Activated naive CD4-positive, alpha-beta T cell treated with anti-CD3 and anti-CD28 coated beads, Interleukin-2, amount 10 ng/mL, durations not matched to agents 7 days and 5 days (primary cell): ENCODE data around the gene RGPD8.
"Not testable (repeated sequence)": the region's sequence is repeated elsewhere in the genome, so short reads cannot be mapped to it uniquely, and the experiment has no call there.

Experiments
- CTCF ChIA-PET: fragments of 350-600 bp; sonication (Branson Sonifier 250); formaldehyde crosslinking; loops from one replicate; lab custom pipeline; 2021; ENCODE audit warnings: antibody characterized with exemption; lab: Charles Lee
- DNase-seq: peaks from one replicate; pipeline ENCODE4 v3.0.0-alpha.2; 2020
- H3K27ac Mint-ChIP-seq: one replicate; pipeline ENCODE4 v1.8.0; 2021; ENCODE audit warnings: mild to moderate bottlenecking, moderate library complexity, mixed read lengths
- H3K27me3 Mint-ChIP-seq: one replicate; pipeline ENCODE4 v1.8.0; 2021; ENCODE audit warnings: mild to moderate bottlenecking, mixed read lengths
- H3K36me3 Mint-ChIP-seq: one replicate; pipeline ENCODE4 v1.8.0; 2021; ENCODE audit warnings: mixed read lengths
- H3K4me1 Mint-ChIP-seq: one replicate; pipeline ENCODE4 v1.8.0; 2021; ENCODE audit warnings: mixed read lengths
- H3K4me3 Mint-ChIP-seq: one replicate; pipeline ENCODE4 v1.8.0; 2021; ENCODE audit warnings: mild to moderate bottlenecking, moderate library complexity, mixed read lengths
- H3K9me3 Mint-ChIP-seq: one replicate; pipeline ENCODE4 v1.8.0; 2021; ENCODE audit warnings: mixed read lengths

Gene RGPD8

DNA sequence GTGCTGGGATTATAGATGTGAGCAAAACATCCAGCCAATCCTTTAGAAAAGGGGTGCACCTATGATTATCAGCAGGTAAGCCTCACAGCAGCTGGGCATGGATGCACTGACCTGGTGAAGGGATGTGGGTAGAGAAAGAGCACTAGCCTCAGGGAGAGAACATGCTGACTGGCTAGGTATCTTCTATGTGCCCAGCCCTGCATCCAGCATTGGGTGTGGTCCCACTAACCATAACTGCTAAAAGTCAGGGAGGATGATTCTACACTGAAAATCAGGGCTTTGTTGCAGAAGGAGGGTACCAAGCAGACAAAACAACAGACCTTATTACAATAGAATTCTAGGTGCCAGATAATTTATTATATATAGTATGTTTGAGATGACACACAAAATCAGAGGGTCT is 21.1 kb upstream of the RGPD8 start:
- Mint-ChIP-seq H3K27ac (no peak overlapping the region), H3K36me3 (no peaks in the 10 kb centered on the region), H3K4me1 (no peaks in the 10 kb centered on the region), H3K27me3 (peaks cover 6% of the 10 kb centered on the region), H3K4me3 (no peak overlapping the region), H3K9me3 (no peaks in the 10 kb centered on the region)
- no peak for DNase-seq
- CTCF ChIA-PET: no interaction called here

DNA sequence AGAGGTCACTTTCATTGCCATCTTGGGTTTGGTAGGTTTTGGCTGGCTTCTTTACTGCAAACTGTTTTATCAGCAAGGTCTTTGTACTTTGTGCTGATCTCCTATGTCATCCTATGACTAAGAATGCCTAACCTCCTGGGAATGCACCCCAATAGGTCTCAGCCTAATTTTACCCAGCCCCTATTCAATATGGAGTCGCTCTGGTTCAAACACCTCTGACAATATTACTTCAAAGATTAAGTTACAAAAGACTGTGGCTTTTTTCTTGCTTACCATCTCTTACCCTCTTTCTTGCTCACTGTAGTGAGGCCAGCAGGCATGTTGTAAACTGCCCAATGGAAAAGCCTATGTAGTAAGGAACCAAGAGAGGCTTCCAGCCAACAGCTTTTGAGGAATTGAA is 17.9 kb upstream of the RGPD8 start:
- H3K36me3 Mint-ChIP-seq: no peaks in the 10 kb centered on the region
- H3K27me3 Mint-ChIP-seq: peaks cover 4% of the 10 kb centered on the region
- no peak overlapping the region for H3K27ac Mint-ChIP-seq
- H3K9me3 Mint-ChIP-seq: no peaks in the 10 kb centered on the region
- CTCF ChIA-PET: no interaction called here
- H3K4me1 Mint-ChIP-seq: no peaks in the 10 kb centered on the region
- H3K4me3 Mint-ChIP-seq: no peak overlapping the region
- DNase-seq: no peak

DNA sequence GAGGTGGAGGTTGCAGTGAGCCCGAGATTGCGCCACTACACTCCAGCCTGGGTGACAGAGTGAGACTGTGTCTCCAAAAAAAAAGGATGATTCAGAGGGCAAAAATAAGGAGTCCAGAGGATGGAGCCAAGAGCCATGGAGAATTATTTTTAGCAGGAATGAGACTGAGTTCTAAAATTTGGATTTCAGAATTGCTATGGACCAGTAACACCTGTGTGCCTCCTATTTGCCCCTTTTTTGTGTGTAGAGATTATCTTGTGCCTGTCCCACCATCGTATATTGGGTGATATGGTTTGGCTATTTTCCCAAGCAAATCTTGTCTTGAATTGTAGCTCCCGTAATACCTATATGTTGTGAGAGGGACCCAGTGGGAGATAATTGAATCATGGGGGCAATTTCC is 16.4 kb upstream of the RGPD8 start:
- Mint-ChIP-seq H3K4me3 (no peak overlapping the region), H3K9me3 (no peaks in the 10 kb centered on the region), H3K27ac (no peak overlapping the region), H3K4me1 (no peaks in the 10 kb centered on the region), H3K27me3 (peaks cover 8% of the 10 kb centered on the region), H3K36me3 (no peaks in the 10 kb centered on the region)
- no peak for DNase-seq
- CTCF ChIA-PET: no interaction called here

DNA sequence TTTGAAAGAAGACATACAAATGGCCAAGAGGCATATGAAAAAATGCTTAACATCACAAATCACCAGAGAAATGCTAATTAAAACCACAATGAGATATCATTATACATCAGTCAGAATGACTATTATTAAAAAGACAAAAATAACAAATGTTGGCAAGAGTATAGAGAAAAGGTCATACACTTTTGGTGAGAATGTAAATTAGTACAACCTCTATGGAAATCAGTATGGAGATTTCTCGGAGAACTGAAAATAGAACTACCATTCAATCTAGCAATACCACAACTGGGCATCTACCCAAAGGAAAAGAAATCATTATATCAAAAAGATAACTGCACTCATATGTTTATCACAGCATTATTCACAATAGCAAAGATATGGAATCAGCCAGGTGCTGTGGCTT is 10.8 kb upstream of the RGPD8 start:
- CTCF ChIA-PET, H3K9me3 Mint-ChIP-seq, H3K36me3 Mint-ChIP-seq, H3K4me3 Mint-ChIP-seq, DNase-seq, H3K4me1 Mint-ChIP-seq, H3K27ac Mint-ChIP-seq: not testable (repeated sequence)
- peaks cover 23% of the 10 kb centered on the region for H3K27me3 Mint-ChIP-seq

DNA sequence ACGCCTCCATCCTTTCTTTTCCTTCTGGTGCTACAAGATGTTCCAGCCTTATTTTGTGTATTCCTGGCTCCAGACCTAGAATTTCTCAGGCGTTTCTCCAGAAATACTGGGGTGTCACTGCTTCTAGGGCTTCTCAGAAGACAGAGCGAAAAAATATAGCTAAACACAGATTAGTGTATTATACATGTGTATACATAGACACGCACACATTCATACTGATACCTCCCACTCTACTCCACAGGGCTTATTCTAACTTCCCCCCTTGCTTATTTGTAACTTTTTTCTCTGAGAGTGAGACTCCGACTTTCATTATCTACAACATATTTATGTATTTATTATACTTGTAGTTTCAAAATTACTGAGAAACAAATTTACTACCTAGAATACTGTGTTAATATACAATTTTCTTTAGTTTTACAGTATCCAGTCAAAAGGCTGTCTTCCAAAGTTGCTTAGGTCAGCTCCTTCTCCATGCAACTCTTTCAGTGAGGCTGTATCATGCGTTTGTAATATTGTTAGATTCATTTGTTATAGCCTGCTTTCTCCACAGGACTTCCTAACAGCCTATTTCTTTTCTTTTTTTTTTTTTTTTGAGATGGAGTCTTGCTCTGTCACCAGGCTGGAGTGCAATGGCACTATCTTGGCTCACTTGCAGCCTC is 5.3 kb upstream of the RGPD8 start:
- H3K9me3 Mint-ChIP-seq, H3K4me1 Mint-ChIP-seq, DNase-seq, H3K4me3 Mint-ChIP-seq, CTCF ChIA-PET, H3K36me3 Mint-ChIP-seq, H3K27ac Mint-ChIP-seq: not testable (repeated sequence)
- peaks cover 15% of the 10 kb centered on the region for H3K27me3 Mint-ChIP-seq

DNA sequence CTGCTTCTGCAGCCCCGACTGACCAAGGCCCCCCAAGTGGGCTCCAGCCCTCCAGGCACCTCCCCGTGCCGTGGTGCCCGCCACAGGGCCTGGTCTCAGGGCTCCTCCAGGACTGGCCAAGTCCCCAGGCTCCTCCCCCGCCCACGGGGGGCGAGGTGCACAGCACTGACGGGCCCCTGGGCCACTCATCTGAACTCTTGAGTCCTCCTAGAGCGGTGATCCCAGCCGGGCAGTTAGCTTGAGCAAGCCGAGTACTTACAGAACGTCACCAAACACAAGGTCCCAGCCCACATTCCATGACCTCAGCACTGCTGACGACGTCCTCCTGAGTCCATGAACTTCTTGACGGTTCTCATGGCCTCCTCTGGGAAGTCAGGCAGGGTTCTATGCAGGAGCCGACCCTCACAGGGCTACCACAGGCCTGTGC is 4.0 kb upstream of the RGPD8 start:
- DNase-seq, H3K4me3 Mint-ChIP-seq, H3K9me3 Mint-ChIP-seq, H3K36me3 Mint-ChIP-seq, H3K4me1 Mint-ChIP-seq, H3K27ac Mint-ChIP-seq, CTCF ChIA-PET: not testable (repeated sequence)
- H3K27me3 Mint-ChIP-seq: peaks cover 11% of the 10 kb centered on the region

DNA sequence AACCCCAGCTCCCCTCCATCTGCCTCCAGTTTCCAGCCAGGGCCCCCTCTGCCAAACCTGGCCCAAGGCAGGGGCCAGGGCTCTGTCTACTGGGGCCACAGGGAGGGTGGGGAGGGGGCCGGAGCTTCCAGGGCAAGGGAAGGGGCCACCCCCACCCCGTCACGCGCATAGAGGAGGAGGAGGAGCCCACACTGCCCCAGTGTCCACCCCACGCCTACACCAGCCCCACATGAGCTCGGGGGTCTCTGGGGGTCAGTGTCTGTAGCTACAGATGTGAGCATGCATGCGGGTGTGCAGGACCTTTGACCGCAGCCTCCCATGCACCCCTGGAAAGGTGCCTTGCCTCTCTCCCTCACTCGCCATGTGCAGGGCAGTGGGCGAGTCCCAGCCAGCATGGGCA is 3.5 kb upstream of the RGPD8 start:
- H3K4me1 Mint-ChIP-seq, DNase-seq, H3K9me3 Mint-ChIP-seq, H3K4me3 Mint-ChIP-seq, CTCF ChIA-PET, H3K27ac Mint-ChIP-seq, H3K36me3 Mint-ChIP-seq, H3K27me3 Mint-ChIP-seq: not testable (repeated sequence)

DNA sequence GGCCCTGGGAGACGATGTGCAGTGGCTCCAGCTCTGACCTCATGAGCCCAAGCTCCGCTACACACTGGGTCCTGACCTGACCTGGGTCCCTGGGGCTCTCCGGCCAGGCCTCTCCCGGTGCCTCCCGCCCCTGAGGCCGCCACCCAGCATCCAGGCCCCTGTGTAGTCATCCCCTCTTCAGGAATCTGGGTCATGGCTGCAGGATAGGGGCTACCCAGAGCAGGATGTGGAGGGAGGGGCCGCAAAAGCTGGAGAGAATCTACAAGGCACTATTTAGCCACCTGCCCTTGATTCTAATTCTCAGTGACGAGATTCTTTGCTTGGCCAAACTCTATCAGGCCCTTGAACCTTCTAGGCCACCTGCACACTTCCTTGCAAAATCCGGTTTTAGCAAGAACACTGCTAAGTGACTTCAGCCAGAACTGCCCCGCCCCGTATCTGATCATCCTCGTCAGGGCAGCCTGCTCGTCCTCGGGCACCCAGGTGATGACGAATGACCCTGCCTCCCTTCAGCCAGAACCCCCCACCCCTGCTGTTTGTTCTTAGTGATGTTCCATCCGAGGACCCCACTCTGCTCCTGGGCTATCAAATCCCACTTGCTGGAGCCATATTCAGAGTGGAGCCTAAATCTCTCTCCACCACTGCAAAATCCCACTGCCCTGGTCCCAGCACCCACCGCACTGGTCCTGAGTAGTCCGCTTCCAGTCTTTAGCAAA is 2.4 kb upstream of the RGPD8 start:
- H3K27ac Mint-ChIP-seq, H3K36me3 Mint-ChIP-seq, CTCF ChIA-PET, H3K9me3 Mint-ChIP-seq, H3K4me3 Mint-ChIP-seq, H3K27me3 Mint-ChIP-seq, DNase-seq: not testable (repeated sequence)
- peaks cover 14% of the 10 kb centered on the region for H3K4me1 Mint-ChIP-seq

DNA sequence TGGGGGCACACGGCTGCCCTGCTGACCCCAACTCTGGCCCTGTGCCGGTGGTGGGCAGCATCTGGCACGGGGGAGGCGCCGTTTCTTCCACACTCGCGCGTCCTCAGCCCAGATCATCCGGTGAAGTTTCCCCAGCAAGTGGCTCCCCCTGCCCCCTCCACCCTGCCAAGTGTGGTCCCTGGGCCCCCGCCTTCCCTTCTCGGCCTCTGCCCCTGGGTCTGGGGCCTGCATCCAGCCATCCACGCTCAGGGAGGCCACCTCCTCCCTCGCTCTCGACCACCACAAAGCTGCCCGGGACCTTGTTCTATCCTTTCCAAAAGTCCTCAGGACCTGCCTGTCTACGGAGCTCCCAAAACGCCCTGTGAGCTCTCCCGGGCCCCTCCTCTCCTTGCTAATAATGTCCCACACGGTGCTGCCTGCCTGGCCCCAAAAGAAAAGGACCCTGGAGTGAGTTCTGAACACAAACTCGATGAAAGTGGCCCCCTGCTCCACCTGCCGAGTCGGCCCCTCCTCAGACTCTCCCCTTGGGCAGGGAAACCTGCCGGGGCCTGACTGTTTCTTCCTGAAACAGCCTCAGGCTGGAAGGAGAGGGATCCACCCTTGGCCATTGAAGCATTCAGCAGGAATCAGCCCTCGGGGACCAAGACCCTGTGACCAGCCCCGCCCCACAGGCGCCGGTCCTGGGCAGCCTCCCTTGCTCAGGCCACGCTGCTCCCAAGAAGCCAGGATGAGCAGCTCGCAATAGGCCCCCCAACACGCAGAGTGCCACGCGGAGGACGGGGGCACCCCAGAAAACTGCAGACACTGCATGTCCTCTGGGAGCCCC is 1.7 kb upstream of the RGPD8 start:
- CTCF ChIA-PET: interaction anchor here (0.9 to 1.9 kb wide), 2 partner anchors 177 to 313 kb away, joined by 3 to 7 read pairs; no protein-coding TSS in a partner anchor
- not testable (repeated sequence) for H3K4me3 Mint-ChIP-seq, H3K9me3 Mint-ChIP-seq, H3K27ac Mint-ChIP-seq, H3K27me3 Mint-ChIP-seq, DNase-seq, H3K36me3 Mint-ChIP-seq
- peaks cover 17% of the 10 kb centered on the region for H3K4me1 Mint-ChIP-seq

DNA sequence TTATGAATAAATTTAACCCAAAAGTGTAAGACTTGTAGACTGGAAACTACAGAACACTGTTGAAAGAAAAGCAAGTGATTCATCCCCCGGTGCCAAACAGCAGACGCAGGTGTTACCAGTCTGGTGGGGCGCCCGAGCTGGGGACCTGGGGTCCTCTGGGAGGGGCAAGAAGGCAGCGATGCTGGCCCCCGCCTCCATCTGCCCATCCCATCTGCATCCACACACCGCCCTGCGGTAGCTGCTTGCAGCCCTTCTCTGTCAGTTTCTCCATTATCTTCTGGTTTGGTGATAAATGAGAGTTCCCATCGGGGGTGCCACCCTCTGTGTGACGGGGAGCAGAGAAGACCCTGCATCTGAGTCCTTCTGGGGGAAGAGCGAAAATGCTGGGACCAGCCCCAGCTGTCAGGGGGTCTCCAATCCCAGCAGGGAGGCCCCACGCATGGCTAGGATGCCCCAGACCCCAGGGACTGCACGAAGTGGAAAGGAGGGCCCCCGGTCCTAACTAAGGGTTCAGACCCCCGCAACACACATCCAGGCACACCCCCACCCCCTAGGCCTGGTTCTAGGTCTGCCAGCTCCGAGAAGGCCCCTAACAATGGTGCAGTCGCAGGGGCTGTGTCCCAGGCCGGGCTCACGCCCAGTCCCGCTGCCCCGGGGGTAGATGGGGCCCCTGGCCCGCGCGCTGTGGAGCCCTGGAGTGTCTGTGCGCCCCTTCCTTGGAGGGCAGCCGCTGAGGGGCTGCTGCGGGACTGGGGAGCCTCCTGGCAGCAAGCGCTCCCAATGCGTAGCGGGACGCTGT is 686 bp upstream of the RGPD8 start:
- Mint-ChIP-seq H3K36me3 (no peaks in the 10 kb centered on the region), H3K4me1 (peaks cover 20% of the 10 kb centered on the region), H3K27me3 (no peaks in the 10 kb centered on the region), H3K4me3 (no peak overlapping the region), H3K27ac (no peak overlapping the region), H3K9me3 (no peaks in the 10 kb centered on the region)
- CTCF ChIA-PET: interaction anchor here (0.9 to 1.9 kb wide), 2 partner anchors 176 to 312 kb away, joined by 3 to 7 read pairs; no protein-coding TSS in a partner anchor
- no peak for DNase-seq

DNA sequence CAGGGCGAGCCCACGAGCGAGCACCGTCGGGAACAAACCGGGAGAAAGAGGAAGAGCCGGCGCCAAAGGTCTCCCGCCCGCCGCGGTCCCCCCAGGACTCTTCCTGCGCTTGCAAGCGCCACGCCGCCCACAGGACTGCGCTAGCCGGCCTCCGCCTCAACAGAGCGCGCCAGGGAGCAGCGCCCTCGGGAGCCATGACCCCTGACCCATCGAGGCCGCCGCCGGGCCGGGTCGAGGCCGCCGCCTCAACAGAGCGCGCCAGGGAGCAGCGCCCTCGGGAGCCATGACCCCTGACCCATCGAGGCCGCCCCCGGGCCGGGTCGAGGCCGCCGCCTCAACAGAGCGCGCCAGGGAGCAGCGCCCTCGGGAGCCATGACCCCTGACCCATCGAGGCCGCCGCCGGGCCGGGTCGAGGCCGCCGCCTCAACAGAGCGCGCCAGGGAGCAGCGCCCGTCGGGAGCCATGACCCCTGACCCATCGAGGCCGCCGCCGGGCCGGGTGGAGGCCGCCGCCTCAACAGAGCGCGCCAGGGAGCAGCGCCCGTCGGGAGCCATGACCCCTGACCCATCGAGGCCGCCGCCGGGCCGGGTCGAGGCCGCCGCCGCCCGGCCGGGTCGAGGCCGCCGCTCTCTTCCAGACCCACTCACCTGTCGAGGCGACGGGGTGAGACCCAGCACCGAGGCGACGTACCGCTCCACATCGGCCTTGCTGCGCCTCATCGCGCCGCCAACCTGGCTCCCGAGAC is 538 bp downstream of the RGPD8 start:
- H3K27ac Mint-ChIP-seq: peak overlapping the region; percentile 85
- H3K36me3 Mint-ChIP-seq, H3K9me3 Mint-ChIP-seq, H3K27me3 Mint-ChIP-seq: not testable (repeated sequence)
- peak overlapping the region; percentile 79 for H3K4me3 Mint-ChIP-seq
- CTCF ChIA-PET: interaction anchor here (0.9 to 1.9 kb wide), 2 partner anchors 172 to 311 kb away, joined by 3 to 7 read pairs; no protein-coding TSS in a partner anchor
- DNase-seq: peak; percentile 53
- peaks cover 20% of the 10 kb centered on the region for H3K4me1 Mint-ChIP-seq

DNA sequence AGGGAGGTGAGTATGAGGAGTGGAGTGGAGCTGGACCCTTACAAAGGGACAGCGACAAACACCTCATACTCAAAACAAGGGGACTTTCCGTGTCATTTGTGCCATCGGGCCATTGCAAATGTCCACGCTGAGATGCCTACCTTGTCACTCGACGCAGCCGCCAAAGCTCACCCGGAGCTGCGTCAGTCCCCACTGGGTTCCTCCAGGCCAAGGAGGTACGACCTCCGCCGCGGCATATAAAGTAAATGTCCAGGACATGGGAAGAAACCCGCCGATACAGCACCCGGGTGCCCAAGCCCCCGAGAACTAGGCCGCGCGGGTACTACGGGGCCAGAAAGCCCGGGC is 1.1 kb downstream of the RGPD8 start:
- CTCF ChIA-PET: interaction anchor here (0.9 kb wide), 1 partner anchor 172 kb away, joined by 3 read pairs; no protein-coding TSS in a partner anchor
- Mint-ChIP-seq H3K4me3 (peak overlapping the region; percentile 79), H3K4me1 (peaks cover 20% of the 10 kb centered on the region), H3K27ac (peak overlapping the region; percentile 85)
- H3K9me3 Mint-ChIP-seq, H3K36me3 Mint-ChIP-seq, DNase-seq, H3K27me3 Mint-ChIP-seq: not testable (repeated sequence)

DNA sequence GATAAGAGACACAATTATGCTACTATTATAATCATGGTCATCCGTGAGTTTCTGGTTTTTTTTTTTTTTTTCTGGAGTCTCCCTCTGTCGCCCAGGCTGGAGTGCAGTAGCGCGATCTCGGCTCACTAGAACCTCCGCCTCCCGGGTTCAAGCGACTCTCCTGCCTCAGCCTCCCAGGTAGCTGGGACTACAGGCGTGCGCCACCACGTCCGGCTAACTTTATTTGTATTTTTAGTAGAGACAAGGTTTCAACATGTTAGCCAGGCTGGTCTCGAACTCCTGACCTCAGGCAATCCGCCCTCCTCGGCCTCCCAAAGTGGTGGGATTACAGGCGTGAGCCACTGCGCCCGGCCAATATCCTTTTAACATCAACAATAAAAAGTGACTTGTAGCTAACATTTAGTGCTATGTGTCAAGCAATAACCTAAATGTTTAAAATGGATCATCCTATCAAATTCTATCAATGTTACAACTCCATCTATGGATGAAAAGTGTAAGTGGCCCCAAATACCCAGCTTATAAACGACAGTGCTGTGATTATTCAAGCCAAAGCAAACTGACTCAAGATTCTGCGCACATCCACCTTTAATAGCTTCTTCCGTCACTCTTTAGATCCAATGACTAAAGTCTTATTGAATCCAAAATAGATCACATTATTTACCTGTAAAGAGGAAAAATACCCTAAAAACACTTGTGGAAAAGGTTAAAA is 1.7 kb downstream of the RGPD8 start:
- H3K36me3 Mint-ChIP-seq, DNase-seq, H3K27me3 Mint-ChIP-seq, H3K9me3 Mint-ChIP-seq: not testable (repeated sequence)
- CTCF ChIA-PET: interaction anchor here (0.9 kb wide), 1 partner anchor 171 kb away, joined by 3 read pairs; no protein-coding TSS in a partner anchor
- Mint-ChIP-seq H3K4me1 (peaks cover 20% of the 10 kb centered on the region), H3K27ac (peak overlapping the region; percentile 67), H3K4me3 (peak overlapping the region; percentile 79)
